IPS-NIHi7 (cell line): ENCODE measurements around the gene TBC1D2.
"Not testable (repeated sequence)": the region's sequence is repeated elsewhere in the genome, so short reads cannot be mapped to it uniquely, and the experiment has no call there.

Source experiments
- DNase-seq: peaks from one replicate; pipeline ENCODE4 v3.0.0; 2012; ENCODE audit warnings: mixed read lengths; ENCODE audit errors: extremely low spot score

TBC1D2 gene

GRCh38 chr9:98272083-98272482, 16.6 kb upstream of the TBC1D2 start:
- no peak for DNase-seq

GRCh38 chr9:98271479-98271878, 16.0 kb upstream of the TBC1D2 start:
- no peak for DNase-seq

GRCh38 chr9:98270284-98270683, 14.8 kb upstream of the TBC1D2 start:
- not testable (repeated sequence) for DNase-seq

GRCh38 chr9:98269652-98270051, 14.2 kb upstream of the TBC1D2 start:
- not testable (repeated sequence) for DNase-seq

- not testable (repeated sequence) for DNase-seq
These were observed 12.1 kb upstream of the TBC1D2 start for GRCh38 chr9:98267556-98267955.

- no peak for DNase-seq
These were observed 9.1 kb upstream of the TBC1D2 start for GRCh38 chr9:98264516-98264915.

- DNase-seq, result peak; percentile 67
These were observed 8.3 kb upstream of the TBC1D2 start for GRCh38 chr9:98263482-98264357.

- no peak for DNase-seq
These were observed 7.6 kb upstream of the TBC1D2 start for GRCh38 chr9:98263080-98263479.

- no peak for DNase-seq
These were observed 6.6 kb upstream of the TBC1D2 start for GRCh38 chr9:98262056-98262455.

- no peak for DNase-seq
These were observed 5.2 kb upstream of the TBC1D2 start for GRCh38 chr9:98260635-98261034.

- DNase-seq, result no peak
These were observed 4.3 kb upstream of the TBC1D2 start for GRCh38 chr9:98259791-98260190.

GRCh38 chr9:98256756-98257155, 1.3 kb upstream of the TBC1D2 start:
- DNase-seq, result no peak

GRCh38 chr9:98255061-98255577, 330 bp downstream of the TBC1D2 start:
- DNase-seq, result peak; percentile 50

GRCh38 chr9:98254228-98255060, 1.0 kb downstream of the TBC1D2 start:
- DNase-seq, result no peak

- no peak for DNase-seq
These were observed 1.9 kb downstream of the TBC1D2 start for GRCh38 chr9:98253565-98253964.

GRCh38 chr9:98251551-98251950, 3.9 kb downstream of the TBC1D2 start:
- no peak for DNase-seq

- DNase-seq, result no peak
These were observed 5.7 kb downstream of the TBC1D2 start for GRCh38 chr9:98249771-98250170.

GRCh38 chr9:98248737-98249474, 6.5 kb downstream of the TBC1D2 start:
- DNase-seq, result no peak

GRCh38 chr9:98247831-98248657, 7.4 kb downstream of the TBC1D2 start:
- DNase-seq, result no peak

- no peak for DNase-seq
These were observed 13.0 kb downstream of the TBC1D2 start for GRCh38 chr9:98242426-98242825.
